ENCODE results near the gene CLIP2.
A peak's percentile ranks its signal among the peaks of the same experiment; 100 is the strongest.
"Not testable (repeated sequence)": the region's sequence is repeated elsewhere in the genome, so short reads cannot be mapped to it uniquely, and the experiment has no call there.

Gene CLIP2

GRCh38 chr7:74289018-74289658, at the start of gene CLIP2:
Gene CLIP2 (plus strand): TSS chr7:74289407. CDS start chr7:74317547, 28,140 bp downstream.
- no peak for DNase-seq

GRCh38 chr7:74240482-74240881, 48.7 kb upstream of the CLIP2 start:
- no peak for DNase-seq

GRCh38 chr7:74242122-74242443, 47.1 kb upstream of the CLIP2 start:
- no peak for DNase-seq

- no peak for DNase-seq
These were observed 42.7 kb upstream of the CLIP2 start for GRCh38 chr7:74246497-74246896.

GRCh38 chr7:74248156-74248555, 41.1 kb upstream of the CLIP2 start:
- DNase-seq: no peak

GRCh38 chr7:74249058-74249457, 40.1 kb upstream of the CLIP2 start:
- DNase-seq: not testable (repeated sequence)

GRCh38 chr7:74252893-74253292, 36.3 kb upstream of the CLIP2 start:
- DNase-seq: no peak

- DNase-seq: no peak
These were observed 35.9 kb upstream of the CLIP2 start for GRCh38 chr7:74253331-74253730.

GRCh38 chr7:74253835-74254128, 35.4 kb upstream of the CLIP2 start:
- DNase-seq: no peak

- DNase-seq: peak; percentile 86
These were observed 34.9 kb upstream of the CLIP2 start, which contains the start of gene RFC2 for GRCh38 chr7:74254129-74254857. Gene RFC2 (minus strand): TSS chr7:74254399. CDS start chr7:74254383, 16 bp downstream.

- no peak for DNase-seq
These were observed 34.3 kb upstream of the CLIP2 start for GRCh38 chr7:74254858-74255379.

- DNase-seq: not testable (repeated sequence)
These were observed 33.7 kb upstream of the CLIP2 start for GRCh38 chr7:74255461-74255860.

GRCh38 chr7:74256491-74257408, 32.5 kb upstream of the CLIP2 start:
- DNase-seq: no peak

- no peak for DNase-seq
These were observed 30.6 kb upstream of the CLIP2 start for GRCh38 chr7:74258639-74259038.

- DNase-seq: no peak
These were observed 26.4 kb upstream of the CLIP2 start for GRCh38 chr7:74262639-74263398.

GRCh38 chr7:74263399-74264120, 25.6 kb upstream of the CLIP2 start:
- DNase-seq: no peak

- DNase-seq: no peak
These were observed 22.8 kb upstream of the CLIP2 start for GRCh38 chr7:74266191-74266963.

GRCh38 chr7:74267756-74268565, 21.2 kb upstream of the CLIP2 start:
- DNase-seq: no peak

- DNase-seq: peak; percentile 65
These were observed 19.4 kb upstream of the CLIP2 start for GRCh38 chr7:74269757-74270277.

GRCh38 chr7:74271742-74272141, 17.5 kb upstream of the CLIP2 start:
- DNase-seq: no peak
